DMS79 (cell line): ENCODE data around the gene WFDC5.

ENCODE experiments used
- DNase-seq: peaks from one replicate; lab custom pipeline; 2025; lab: John Stamatoyannopoulos, UW

Gene WFDC5

GRCh38 chr20:45115386-45115774 is 406 bp upstream of the WFDC5 start:
- DNase-seq: no peak

GRCh38 chr20:45113865-45114264 is 1.1 kb downstream of the WFDC5 start:
- DNase-seq: no peak

GRCh38 chr20:45112754-45113153 is 2.2 kb downstream of the WFDC5 start:
- DNase-seq: no peak

DNA sequence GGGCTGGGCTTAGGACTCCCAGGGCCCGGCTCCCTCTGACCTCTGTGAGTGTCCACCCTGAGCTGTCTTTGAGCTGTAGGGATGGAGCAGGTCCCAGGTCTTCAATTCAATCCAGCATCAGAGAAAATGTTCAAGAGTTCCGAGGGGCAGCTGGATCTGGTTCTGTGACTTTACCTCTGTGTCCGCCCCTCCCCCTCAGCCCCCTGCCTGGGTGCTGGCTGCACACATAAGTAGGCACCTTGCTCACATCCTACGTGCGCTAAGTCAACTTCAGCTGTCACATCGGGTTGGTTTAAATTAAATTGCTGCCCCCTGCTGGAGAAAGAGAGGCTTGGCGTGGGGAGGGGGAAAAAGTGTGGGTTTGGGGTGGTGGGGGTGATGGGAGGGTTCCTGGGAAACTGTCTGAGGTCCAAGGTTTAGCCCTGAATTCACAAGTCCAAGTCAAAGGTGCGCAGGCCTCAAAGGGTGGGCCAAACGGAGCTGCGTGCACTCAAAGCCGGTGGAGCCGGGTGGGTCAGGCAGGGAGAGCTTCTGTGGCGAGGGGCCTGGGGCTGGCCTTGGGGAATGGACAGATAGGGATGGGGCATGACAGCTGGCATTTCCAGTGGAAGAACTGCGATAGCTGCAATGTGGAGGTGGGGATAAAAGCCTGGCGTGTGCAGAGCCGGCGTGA is 3.0 kb downstream of the WFDC5 start:
- DNase-seq: no peak

GRCh38 chr20:45111285-45111684 is 3.7 kb downstream of the WFDC5 start:
- DNase-seq: no peak

DNA sequence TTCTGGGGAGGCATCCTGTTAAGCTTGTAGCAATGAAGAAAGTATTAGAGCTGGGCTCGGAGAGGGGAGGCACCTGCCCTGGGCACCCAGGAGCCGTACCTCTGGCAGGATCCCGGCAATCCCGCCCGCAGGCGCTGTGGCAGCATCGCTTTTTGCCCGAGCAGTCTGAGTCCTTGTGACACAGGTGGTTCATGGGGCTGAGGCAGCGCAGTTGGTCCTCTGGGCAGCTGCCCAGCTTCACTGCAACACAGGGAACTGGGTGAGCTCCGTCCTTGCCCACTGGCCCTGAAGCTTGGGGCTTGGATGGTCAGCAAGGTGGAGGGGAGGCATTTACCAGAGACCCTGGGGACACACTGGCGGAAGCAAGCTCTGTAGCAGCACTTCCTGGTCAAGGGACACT is 4.7 kb downstream of the WFDC5 start:
- DNase-seq: no peak

GRCh38 chr20:45109634-45110033 is 5.3 kb downstream of the WFDC5 start:
- DNase-seq: no peak

DNA sequence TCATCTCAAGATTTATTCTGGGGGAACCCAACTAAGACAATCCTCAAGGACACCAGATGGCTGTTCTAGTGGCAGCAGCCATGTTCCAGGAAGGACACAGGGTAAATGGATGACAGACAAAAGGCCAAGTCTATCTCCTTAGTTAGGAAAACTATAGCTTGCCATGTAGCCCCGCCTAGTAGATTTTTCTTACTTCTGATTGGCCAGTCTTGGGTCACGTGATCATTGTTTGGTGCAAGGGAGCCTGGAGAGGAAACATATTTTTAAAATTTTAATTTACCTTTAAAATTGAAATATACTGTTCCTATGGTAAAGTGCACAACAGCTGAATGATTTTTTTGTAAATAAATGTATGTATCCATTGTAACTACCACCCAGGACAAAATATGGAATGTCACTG is 9.7 kb downstream of the WFDC5 start:
- DNase-seq: no peak

DNA sequence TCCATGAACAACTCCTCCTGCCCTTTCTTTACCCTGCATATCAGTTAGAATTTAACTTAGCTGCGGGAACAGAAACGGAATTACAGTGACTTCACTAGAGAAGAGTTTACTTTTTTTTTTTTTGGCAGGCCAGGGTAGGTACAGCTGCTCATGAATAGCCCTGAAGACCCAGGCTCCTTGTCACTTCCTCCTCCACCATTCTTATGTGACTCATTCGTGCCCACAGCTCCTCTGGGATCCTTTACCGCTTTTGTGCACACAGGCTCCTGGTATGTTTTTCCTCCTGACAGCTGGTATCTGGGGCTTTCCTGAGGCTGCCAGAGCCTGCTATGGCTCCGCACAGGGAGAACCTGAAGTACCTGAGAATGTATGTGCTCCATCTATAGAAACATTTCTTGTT is 10.2 kb downstream of the WFDC5 start:
- DNase-seq: no peak

- no peak for DNase-seq
Observed at GRCh38 chr20:45103072-45103471, 11.9 kb downstream of the WFDC5 start.

DNA sequence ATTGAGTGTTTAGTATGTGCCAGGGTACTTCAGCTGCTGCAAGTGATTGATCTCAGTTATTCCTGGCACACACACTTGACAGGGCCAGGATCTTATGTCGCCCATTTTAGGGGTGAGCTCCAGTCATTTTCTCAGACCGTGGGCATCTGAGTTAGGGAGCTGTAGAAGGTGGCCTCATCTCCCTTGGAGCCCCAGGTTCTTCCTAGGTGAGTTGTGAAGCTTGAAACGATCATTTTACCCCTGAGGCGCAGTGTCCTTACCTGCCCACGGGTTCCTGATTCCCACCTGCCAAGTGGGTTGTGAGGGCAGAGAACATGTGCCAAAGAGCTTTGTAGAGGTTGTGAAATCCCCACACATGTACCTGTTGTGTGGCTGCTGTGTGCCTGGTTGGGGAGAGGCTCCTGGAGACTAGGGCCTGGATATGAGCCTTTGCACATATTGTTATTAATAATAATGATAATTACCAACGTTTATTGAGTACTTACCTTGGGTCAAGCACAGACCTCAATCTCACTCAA is 13.6 kb downstream of the WFDC5 start:
- DNase-seq: no peak

- no peak for DNase-seq
Observed at GRCh38 chr20:45100563-45101245, 14.3 kb downstream of the WFDC5 start, which contains the start of gene KCNS1. Gene KCNS1, minus strand, starts transcription at chr20:45101127. Its CDS starts 1,891 bp downstream, at chr20:45099236.

DNA sequence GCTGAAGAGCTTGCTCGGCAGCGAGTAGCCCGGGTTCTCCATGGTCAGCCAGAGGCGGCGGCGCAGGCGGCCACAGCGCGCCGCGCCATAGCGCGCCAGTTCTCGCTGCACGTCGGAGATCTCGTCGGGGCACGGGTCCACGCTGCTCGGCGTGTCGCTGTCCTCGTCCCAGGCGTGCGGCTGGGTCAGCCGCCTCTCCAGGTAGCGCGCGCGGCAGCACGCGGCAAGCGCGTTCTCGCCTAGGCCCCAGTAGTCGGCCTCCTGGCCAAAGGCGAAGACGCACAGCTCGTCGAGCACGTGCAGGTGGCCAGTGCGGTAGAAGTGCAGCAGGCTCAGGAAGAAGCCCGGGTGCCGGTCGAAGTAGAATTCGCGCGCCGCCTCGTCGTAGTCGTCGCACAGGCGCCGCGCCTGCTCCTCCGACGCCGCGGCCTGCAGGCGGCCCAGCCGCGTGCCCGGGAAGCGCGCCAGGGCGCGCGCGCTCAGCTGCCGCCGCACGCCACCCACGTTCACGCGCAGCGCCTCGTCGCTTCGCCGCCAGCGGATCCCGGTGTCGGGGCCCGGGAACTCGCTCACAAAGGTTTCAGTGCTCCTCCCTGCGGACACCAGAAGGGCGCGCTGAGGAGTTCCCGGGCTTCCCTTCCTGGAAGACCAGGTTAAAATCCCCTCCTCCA is 16.7 kb downstream of the WFDC5 start:
- no peak for DNase-seq

DNA sequence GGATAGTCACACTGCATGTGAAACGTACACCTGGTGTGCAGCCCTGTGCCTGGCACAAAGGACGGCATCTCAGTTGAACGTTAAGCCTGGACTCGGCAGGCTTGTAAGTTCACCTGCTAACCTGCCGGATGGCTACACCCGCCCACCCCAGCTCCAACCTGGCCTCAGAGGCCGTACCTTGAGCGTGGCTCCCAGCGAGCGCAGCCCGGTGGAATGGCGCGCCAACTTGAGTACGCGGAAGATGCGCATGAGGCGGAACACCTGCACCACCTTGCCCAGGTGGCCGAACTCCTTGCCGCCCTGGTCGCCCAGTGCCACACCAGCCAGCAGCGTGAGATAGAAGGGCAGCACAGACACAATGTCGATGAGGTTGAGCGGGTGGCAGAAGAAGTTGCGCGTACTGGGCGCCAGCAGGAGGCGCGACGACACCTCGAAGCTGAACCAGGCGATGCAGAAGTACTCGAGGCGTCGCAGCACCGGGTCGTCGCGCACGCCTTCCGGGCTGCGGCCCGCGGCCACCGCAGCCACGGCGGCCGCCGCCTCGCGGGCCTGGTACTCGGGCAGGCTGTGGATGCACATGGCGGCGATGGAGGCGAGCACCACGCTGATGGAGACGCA is 17.4 kb downstream of the WFDC5 start:
- no peak for DNase-seq

DNA sequence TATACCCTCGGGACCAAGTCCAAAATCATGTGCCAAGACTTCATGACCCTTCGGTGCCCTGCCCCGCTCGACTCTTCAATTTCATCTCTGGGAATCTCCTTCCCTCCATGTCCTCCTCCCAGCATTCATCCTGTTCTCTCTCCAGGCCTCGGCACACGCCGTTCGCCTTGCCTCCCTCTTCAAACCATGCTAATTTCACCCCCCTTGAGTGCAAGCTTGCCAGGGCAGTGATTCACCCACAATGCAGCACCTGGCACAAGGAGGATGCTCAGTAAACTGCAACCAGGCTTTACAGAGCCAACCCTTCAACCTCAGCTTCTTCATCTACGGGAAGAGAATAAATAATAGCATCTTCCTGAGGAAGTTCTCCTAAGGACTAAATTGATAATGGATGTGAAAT is 18.2 kb downstream of the WFDC5 start:
- DNase-seq: no peak

DNA sequence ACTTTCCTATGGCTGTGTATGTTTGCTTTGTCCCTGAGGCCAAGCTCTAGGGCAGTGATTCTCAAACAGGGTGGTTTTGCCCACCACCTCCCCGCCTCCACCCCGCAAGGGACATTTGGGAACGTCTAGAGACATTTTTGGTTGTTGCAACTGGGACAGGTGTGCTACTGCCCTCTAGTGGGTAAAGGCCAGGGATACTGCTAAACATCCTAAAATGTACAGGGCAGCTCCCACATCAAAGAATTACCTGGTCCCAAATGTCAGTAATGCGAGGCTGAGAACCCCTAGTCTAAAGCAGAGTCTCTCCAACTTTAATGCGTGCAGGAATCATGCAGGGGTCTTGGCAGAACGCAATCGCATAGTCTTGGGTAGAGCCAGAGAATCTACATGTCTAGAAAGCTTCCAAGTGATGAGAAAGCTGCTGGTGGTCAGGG is 19.2 kb downstream of the WFDC5 start:
- no peak for DNase-seq

- no peak for DNase-seq
Observed at GRCh38 chr20:45094864-45095574, 20.0 kb downstream of the WFDC5 start.

DNA sequence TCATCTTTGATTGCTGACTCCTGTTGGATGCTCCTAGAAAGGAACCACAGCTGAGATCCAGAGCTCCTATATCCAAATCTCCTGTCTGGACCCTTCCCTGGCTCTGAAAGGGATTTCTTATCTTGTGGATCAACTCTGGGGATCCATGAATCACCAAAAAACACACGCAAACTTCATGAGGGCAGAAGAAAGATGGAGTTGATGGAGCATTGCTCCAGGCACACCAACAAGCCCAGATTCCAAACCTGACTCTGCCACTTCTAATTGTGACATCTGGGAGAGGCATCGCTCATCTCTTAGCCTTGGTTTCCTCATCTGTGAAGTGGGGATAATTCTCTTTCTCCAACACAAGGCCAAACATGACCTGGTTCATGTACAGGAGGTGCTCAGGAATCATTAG is 20.8 kb downstream of the WFDC5 start:
- no peak for DNase-seq

DNA sequence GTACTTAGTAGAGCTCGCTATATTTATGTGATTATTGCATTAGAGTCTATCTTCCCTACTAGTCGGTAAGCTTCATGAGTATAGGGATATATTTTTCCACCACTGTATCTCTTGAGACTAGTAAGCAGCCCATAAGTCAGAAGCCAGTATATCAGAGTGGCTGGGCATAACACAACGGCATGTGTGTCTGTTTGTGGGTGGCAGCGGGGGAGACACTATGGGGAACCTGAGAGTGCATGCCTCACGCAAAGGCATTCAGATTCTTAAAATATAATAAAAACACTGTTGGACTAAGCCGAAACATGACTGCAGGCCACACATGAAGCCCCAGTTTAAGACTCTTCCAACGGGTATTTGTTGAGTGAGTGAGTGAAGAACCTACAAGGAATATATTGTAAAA is 22.1 kb downstream of the WFDC5 start:
- no peak for DNase-seq

GRCh38 chr20:45091366-45091765 is 23.6 kb downstream of the WFDC5 start:
- no peak for DNase-seq

GRCh38 chr20:45090481-45090880 is 24.5 kb downstream of the WFDC5 start:
- no peak for DNase-seq

DNA sequence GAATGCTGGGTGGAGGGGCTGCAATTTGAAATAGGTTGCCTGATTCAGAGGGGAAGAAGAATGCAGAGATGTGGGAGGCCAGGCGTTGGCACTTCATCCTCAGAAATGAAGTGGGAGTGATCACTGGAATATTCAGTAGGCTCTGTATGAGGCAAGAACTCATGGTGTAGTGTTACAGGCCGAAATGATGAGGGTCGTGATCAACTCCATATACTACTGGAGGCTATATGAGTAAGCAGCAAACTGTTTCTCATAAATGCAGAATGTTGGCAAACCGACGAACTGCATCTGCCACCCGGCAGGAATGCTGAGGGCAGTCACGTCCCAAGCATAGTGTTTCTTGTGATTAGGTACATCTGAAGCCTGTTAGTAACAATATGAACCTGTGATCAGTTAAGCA is 26.7 kb downstream of the WFDC5 start:
- DNase-seq: no peak
